ENCODE measurements around the gene NOD2. TPM values are rescaled to one million over a fixed set of nuclear protein-coding genes. Genes with fewer than 3 reads are reported as not detected.

NOD2 gene
- not detected in 2 replicates for total RNA-seq (2014; rRNA removed; shearing (Covaris generic); ENCODE audit: low replicate concordance)

DNA sequence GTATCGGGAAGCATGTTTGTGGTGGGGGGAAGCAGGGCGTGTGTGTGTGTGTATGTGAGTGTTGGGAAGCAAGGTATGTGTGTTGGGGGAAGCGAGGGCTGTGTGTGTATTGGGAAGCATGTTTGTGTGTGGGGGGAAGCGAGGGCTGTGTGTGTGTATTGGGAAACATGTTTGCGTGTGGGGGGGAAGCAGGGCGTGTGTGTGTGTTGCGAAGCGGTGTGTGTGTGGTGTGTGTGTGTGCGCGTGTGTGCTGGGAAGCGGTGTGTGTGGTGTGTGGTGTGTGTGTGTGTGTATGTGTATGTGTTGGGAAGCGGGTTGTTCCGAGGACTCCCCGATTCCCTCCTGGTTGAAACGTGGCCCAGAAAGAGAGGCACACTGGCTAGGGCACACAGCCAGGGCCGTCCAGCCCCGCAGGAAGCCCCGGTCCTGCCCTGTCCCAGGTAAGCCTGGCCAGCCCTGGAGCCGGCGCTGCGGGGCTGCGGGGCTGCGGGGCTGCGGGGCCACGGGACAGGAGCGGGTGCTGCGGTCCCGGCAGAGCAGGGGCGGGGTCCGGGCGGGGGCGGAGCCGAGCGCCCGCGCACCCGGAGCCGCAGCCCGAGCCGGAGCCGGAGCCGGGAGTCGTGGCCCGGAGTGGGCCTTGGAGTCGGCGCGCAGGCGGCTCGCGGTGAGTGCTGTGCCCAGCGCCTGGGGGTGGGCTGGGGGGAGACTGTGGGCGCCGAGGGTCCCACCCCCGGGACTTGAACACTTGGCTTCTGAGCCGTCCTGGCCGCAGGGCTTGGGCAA lies at the start of gene NOD2:
Gene NOD2 (plus strand): TSS at position 608 of the 783 bp plus-strand sequence. CDS start 5,890 bp downstream, outside the sequence.
- DNase-seq = no peak
- Histone ChIP-seq H3K9me3 (no peaks in the 10 kb centered on the region), H3K36me3 (no peaks in the 10 kb centered on the region), H3K27me3 (no peaks in the 10 kb centered on the region), H3K4me3 (no peak within 1 kb of the TSS)

DNA sequence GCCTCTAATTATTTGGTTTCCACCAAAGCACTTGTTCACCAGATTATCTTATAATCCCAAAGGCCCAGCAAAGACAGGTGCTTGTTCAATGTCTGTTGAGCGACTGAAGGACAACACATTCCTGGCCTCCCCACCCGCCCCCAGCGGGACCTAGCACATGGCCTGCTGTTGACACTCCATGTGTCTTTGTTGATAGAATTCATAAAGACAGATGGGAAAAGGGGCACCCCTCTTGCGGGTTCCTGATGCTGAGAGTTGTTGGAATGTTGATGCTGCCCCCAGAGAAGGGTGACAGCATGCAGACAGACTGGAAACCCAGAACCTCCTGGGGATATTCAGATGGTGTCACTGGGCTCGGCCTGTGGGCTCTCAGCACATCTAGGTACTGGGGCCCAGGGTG lies 49.2 kb upstream of the NOD2 start:
- DNase-seq = no peak
- H3K9me3 ChIP-seq = no peaks in the 10 kb centered on the region

DNA sequence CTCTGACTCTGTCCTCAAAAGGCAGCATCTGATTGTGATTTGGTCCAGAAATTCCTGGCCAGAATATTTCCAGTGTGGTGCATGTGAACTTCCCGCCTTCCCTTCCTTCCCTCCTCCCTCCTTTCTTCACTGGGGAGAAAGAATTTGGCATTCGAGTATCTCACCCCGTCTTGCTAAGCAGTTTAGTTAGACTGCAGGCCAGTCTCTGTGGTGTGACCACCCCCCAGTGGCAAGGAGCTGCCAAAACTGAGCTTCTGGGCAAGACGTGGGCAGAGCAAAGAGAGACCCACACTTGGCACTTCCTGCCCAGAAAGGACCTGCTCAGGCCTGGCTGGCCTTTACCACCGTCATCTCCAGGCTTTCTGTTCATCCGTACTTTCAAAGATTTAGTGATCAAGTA lies 48.7 kb upstream of the NOD2 start:
- no peak for DNase-seq
- no peaks in the 10 kb centered on the region for H3K9me3 ChIP-seq
- H3K27me3 ChIP-seq = no peaks in the 10 kb centered on the region
- H3K36me3 ChIP-seq = no peaks in the 10 kb centered on the region
- no peak overlapping the region for H3K4me3 ChIP-seq

More for the DNA sequence above, 49.2 kb upstream of the NOD2 start:
- H3K36me3 ChIP-seq = no peaks in the 10 kb centered on the region
- H3K27me3 ChIP-seq = no peaks in the 10 kb centered on the region
- no peak overlapping the region for H3K4me3 ChIP-seq

DNA sequence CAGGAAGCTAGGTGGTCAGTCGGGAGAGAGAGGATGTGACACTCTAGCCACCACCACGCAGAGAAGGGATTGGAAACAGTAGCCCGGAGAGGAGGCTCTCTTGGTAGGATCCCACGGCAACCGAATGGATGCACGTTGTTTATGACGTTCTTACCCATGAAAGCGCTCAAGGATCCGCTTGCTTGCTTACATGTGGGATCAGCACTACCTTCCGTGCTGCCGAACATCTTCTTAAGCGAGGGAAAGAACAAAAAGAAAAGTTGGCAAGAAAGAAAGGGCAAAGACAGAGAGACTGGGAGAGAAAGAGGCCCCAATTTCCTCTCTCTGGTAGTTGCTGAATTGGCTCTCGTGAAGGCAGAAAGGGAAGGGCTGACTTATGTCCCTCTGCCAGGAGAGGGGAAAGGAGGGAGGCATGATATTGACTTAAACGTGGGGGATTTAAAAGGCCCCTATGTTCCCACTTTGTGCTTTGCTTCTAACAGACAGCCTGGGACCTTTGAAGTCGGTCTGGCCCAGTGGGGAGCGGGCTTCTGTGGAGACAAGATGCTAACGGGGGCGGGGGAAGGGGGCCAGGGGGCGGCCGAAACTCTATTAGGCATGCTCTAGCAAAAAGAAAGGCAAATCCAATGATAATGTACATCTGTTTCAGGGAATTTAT lies 47.7 kb upstream of the NOD2 start:
- DNase-seq = no peak
- Histone ChIP-seq H3K36me3 (no peaks in the 10 kb centered on the region), H3K4me3 (no peak overlapping the region), H3K9me3 (no peaks in the 10 kb centered on the region), H3K27me3 (no peaks in the 10 kb centered on the region)

DNA sequence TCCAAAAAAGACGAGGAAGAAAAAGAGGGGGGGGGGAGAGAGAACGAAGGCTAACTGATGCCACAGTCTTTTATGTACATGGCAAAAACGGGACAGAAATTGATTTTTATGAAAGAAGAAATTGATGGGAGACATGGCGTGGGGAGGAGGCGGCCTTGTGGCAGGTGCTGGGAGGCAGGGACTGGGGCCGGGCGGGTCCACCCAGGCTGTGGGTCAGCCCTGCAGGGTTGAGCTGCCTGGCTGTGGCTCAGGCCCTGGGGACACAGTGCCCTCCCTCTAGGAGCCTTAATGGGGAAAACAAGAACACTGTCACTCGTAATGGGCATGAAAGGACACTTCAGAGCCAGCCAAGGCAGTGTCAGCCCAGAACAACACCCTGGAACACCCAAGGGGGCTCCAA lies 47.1 kb upstream of the NOD2 start:
- DNase-seq = no peak
- no peaks in the 10 kb centered on the region for H3K36me3 ChIP-seq
- no peaks in the 10 kb centered on the region for H3K9me3 ChIP-seq
- no peaks in the 10 kb centered on the region for H3K27me3 ChIP-seq
- H3K4me3 ChIP-seq = no peak overlapping the region

DNA sequence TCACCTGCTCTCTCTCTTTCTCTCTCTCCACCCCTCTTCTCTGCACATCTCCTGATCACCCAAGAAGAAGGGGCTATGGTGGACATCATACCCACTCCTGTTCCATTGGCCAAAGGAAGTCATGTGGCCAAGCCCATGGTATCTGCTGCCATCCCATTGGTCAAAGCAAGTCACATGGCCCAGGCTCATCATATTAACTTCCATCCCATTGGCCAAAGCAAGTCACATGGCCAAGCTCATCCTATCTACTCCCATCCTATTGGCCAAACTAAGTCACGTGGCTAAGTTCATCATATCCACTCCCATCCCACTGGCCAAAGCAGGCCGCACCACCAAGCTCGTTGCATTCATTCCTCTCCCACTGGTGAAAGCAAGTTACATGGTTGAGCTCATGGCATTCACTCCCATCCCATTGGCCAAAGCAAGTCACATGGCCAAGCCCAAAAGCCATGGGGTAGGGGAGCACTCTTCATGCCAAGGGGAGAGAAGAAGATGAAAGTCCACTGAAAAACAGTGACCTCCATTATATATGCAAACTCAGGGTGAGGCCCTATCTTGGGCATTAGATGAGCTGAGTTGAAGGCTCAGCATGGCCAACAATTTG lies 41.5 kb upstream of the NOD2 start:
- DNase-seq = no peak
- H3K27me3 ChIP-seq = no peaks in the 10 kb centered on the region
- H3K36me3 ChIP-seq = no peaks in the 10 kb centered on the region
- no peaks in the 10 kb centered on the region for H3K9me3 ChIP-seq
- H3K4me3 ChIP-seq = no peak overlapping the region

DNA sequence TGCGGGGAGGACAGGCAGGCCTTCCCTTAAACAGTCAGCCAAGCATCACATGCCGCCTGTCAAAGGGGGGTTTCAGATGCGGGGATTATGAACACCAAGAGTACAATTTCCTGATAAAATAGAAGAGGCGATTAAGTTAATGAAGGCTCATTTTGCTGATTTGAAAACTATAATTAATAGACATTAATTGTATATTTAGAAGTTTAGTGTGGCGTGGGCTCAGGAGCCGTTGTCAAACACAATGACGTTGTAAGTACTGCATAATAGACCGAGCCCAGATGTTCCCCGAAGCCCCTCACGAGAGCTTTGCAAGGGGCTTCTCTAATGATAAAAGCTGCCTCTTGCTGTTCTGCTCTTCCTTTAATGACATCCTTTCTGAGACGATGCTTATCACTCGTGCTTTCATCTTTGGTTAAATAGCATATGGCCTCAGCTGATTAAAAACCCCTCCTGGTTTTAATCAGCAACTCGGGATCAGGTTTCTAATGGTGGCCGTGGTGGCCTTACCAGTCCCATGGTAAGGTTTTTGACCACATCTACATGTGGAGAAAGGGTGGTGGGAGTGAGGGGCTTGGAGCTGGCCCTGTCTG lies 40.5 kb upstream of the NOD2 start:
- H3K27me3 ChIP-seq = no peaks in the 10 kb centered on the region
- no peak overlapping the region for H3K4me3 ChIP-seq
- no peaks in the 10 kb centered on the region for H3K9me3 ChIP-seq
- no peak for DNase-seq
- no peaks in the 10 kb centered on the region for H3K36me3 ChIP-seq

DNA sequence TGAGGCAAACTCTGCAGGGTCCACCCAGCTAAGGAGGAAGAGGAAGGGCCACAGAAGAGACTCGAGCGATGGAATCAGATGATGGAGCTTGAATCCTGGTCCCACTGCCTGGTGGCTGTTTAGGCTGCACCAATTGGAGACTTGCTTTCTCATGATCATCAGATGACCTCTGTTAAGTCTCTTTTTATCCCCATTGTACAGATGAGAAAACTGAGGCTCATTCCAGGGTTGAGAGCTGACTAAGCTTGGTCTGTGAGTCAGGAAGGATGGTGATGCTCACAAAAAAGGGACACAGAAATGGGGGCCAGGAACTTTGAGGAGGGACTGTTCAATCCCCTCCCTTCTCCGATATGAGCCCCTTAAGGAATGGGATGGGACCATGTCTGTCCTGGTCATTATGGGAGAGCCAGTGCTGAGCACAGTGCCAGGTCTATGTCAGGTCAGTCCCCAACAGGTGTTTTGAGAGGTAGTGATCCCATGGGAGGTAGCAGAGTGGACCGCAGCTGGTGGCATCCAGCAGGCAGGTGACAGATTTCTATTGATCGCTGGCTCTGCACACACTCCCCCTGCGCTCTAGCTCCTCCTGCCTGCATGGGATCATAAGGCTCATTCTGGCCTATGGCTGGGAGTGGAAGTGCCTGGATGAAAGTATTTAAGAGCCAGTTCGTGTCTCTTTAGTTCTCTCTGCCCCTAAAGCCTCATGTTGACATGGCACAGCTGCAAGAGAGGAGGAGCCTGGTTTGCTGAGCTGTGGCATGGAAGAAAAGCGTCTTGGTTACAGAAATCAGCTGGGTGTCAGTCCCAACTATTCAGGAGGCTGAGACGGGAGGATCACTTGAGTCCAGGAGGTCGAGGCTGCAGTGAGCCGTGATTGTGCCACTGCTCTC lies 39.5 kb upstream of the NOD2 start:
- Histone ChIP-seq H3K9me3 (no peaks in the 10 kb centered on the region), H3K27me3 (no peaks in the 10 kb centered on the region), H3K36me3 (no peaks in the 10 kb centered on the region), H3K4me3 (no peak overlapping the region)
- no peak for DNase-seq

DNA sequence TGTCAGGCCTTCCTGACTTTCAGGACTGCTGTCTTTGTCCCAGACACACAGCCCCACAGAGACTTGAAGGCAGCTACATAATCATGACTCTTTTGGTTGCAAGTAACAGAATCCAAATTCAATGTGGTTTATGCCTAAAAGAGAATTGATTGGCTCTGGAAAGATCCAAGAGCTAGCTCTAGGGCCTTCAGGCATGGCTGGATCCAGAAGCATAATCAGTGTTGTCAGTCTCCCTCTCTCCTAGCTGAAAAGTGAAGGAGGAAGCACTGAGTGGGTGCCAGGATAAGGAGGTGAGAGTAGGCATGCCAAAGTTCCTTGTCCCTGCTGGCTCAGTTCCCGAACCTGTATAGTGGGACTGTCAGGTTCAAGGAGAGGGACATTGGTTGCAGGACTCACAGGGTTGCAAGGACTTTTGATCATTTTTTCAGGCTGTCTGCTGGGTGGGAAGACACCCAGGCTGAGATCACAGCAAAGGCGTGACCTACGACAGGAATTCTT lies 37.8 kb upstream of the NOD2 start:
- Histone ChIP-seq H3K9me3 (no peaks in the 10 kb centered on the region), H3K36me3 (no peaks in the 10 kb centered on the region), H3K27me3 (no peaks in the 10 kb centered on the region), H3K4me3 (no peak overlapping the region)
- DNase-seq = no peak

DNA sequence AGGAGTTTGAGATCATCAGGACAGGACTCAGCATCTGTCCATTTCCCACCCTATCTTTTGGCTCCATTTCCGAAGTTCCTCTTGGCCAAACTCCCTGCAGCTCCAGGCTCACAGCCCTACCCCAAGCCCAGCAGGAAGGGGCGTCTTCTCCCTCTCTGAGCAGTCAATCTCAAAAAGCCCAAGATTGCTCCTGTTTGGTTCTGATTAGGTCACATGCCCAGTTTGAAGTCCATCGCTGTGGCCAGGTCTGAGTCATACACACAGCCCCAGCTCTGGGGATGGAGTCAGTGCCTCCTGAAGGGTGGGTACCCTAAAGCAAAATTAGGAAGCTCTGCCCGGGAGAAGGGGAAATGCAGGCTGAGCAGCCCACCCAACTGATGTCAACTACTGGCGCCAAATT lies 36.2 kb upstream of the NOD2 start:
- no peaks in the 10 kb centered on the region for H3K27me3 ChIP-seq
- no peak for DNase-seq
- H3K4me3 ChIP-seq = no peak overlapping the region
- no peaks in the 10 kb centered on the region for H3K9me3 ChIP-seq
- no peaks in the 10 kb centered on the region for H3K36me3 ChIP-seq

DNA sequence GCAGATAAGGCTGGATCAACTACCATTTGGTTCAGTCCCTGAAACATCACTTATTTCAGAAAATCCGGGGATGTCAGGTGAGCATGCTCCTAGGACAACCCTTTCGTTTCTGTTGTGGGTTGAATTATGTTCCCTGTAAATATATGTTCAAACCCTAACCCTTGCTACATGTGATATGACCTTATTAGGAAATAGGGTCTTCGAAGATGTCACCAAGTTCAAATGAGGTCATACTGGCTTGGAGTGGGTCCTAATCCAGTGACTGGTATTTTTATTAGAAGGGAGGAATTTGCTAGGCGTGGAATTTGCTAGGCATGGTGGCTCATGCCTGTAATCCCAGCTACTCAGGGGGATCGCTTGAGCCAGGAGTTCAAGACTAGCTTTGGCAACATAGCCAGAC lies 33.6 kb upstream of the NOD2 start:
- no peak for DNase-seq
- H3K9me3 ChIP-seq = no peaks in the 10 kb centered on the region
- H3K27me3 ChIP-seq = no peaks in the 10 kb centered on the region
- no peak overlapping the region for H3K4me3 ChIP-seq
- no peaks in the 10 kb centered on the region for H3K36me3 ChIP-seq

DNA sequence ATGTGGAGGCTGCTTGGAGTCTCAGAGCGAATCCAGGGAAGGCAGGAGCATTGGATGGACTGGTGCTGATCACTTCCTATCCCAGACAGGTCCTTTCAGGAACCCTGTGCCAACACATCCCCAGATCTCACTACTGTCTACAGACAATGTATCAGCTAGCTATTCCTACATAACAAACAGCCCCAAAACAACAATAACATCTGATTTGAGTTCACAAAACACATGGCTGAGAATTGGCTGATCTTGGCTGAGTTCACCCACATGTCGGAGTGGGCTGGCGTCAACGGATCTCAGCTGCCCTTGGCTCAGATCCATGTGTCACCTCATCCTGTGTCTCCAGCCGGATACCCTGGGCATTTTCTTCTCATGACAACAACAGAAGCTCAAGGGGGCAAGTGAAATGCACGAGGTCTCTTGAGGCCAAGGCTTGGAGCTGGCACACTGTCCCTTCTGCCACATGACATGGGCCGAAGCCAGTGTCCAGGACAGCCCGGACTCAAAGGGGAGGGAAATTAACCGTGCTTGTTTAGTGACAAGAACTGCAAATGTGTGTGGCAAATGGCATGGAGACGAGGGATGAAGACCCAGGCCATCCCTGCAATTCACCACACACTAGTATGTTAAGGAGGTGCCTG lies 31.0 kb upstream of the NOD2 start:
- H3K36me3 ChIP-seq = no peaks in the 10 kb centered on the region
- no peaks in the 10 kb centered on the region for H3K9me3 ChIP-seq
- no peak overlapping the region for H3K4me3 ChIP-seq
- no peaks in the 10 kb centered on the region for H3K27me3 ChIP-seq
- no peak for DNase-seq

DNA sequence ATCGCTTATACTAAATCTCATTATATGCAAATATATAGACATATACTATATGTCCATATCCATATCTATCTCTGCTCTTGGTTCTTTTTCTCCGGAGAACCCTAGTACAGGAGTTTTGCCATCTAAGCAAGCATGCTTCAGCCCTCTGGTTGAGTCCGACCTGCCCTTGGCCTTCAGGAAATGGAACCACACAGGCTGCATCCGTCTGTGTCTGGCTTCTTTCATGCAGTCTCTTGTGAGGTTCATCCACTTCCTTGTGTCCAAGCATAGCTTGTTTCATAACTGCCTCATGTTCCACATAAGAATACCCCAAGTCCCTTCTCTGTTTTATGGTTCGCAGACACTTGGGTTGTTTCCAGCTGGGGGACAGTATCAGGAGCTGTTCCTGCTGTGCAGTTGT lies 29.1 kb upstream of the NOD2 start:
- Histone ChIP-seq H3K27me3 (no peaks in the 10 kb centered on the region), H3K36me3 (no peaks in the 10 kb centered on the region), H3K4me3 (no peak overlapping the region), H3K9me3 (no peaks in the 10 kb centered on the region)
- DNase-seq = no peak

DNA sequence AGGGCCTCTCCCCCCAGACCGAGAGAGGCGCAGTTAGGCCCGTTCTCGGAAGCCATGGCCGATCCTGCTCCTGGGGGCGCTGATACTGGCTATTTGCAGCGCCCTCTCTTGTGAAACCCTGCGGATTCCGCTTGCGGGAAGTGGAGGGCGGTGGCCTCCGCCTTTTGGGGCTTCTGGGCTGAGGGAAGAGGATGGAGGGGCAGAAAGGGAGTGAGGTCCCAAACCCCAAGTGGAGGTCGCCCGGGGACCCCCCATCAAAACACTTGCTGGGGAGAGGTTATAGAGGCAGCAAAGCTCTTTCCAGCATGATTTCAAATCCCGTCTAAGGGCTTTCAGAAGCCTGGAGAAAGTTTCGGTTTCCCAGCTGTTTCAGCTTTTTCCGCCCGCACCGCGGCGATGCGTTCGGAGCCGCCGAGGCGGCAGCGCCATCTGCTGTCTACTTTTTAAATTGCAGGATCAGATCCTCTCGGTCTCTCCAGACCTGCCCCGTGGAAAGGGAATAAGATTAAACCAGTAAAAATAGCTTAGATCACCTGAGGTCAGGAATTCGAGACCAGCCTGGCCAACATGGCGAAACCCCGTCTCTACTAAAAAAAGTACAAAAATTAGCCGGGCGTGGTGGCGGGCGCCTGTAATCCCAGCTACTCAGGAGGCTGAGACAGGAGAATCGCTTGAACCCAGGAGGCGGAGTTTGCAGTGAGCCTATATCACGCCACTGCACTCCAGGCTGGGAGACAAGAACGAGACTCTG lies 28.1 kb upstream of the NOD2 start:
- DNase-seq = peak; percentile 34
- no peaks in the 10 kb centered on the region for H3K9me3 ChIP-seq
- no peaks in the 10 kb centered on the region for H3K27me3 ChIP-seq
- H3K36me3 ChIP-seq = no peaks in the 10 kb centered on the region
- H3K4me3 ChIP-seq = peak overlapping the region; percentile 27

Measured in MG63 (cell line).